ENCODE data around the gene PRSS58. TPM values are rescaled to one million over a fixed set of nuclear protein-coding genes. Genes with fewer than 3 reads are reported as not detected.
A peak's percentile ranks its signal among the peaks of the same experiment; 100 is the strongest.

PRSS58 gene
- total and polyA plus RNA-seq, 2 donors (not counting 1 experiment from before 2014, with no cell fraction given) = not detected

DNA sequence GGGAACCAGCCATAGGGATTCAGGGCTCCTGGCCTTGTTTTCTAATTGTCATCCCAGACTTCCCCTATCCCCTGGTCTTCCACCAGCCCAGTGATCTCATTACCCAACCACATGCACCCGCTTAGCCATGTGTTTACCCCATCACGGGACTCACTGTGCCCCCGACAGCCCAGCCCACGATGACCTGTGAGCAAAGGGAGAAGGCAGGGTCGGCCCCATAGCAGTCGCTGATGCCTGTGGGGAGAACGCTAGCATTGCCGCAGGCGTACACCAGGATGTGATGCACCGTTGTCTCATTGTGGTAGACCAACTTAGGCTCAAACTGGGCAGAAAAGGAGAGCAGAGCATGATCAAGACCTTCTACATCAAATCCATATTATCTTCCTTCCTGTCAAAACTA, 14.0 kb downstream of the PRSS58 start:
- H4K20me1 ChIP-seq (ENCODE audit: control insufficient read depth, extremely low read depth, insufficient read depth, low read length) = no peaks in the 10 kb centered on the region
- H3K27me3 ChIP-seq (ENCODE audit: control insufficient read depth, insufficient read depth, low read length) = no peaks in the 10 kb centered on the region
- H3K79me2 ChIP-seq (ENCODE audit: control insufficient read depth, insufficient read depth, low read length) = no peaks in the 10 kb centered on the region
- no peak overlapping the region for H3K4me2 ChIP-seq (ENCODE audit: extremely low read depth, insufficient read depth, low read length)
- H3K27ac ChIP-seq (ENCODE audit: insufficient read depth, low read length) = no peak overlapping the region
- H3K4me3 ChIP-seq (replicated peaks in 1 of 4; ENCODE audit: control extremely low read depth in 1 of 4, insufficient read depth in 1 of 4, low read depth in 3 of 4, low read length in 4 of 4) = no peak overlapping the region
- H3K36me3 ChIP-seq (ENCODE audit: control insufficient read depth, insufficient read depth, low read length) = no peaks in the 10 kb centered on the region
- H3K4me1 ChIP-seq (ENCODE audit: control insufficient read depth, extremely low read depth, insufficient read depth, low read length) = no peaks in the 10 kb centered on the region
- no peak for TF ChIP-seq EZH2 (IDR thresholded peaks at IDR 0.05; ENCODE audit: low read length, missing control alignments)
- no peak for TF ChIP-seq CTCF (conservative IDR thresholded peaks at IDR 0.05 in 1 of 2, IDR thresholded peaks at IDR 0.05 in 1 of 2; ENCODE audit: low read depth in 1 of 2, low read length in 2 of 2)
- H2AFZ ChIP-seq (ENCODE audit: low read length) = no peak overlapping the region
- no peak overlapping the region for H3K9ac ChIP-seq (ENCODE audit: insufficient read depth, low read length)
- H3K9me3 ChIP-seq (ENCODE audit: control insufficient read depth, insufficient read depth, low read depth, low read length) = no peaks in the 10 kb centered on the region
- no peak for DNase-seq (ENCODE audit: low read depth in 2 of 2)

DNA sequence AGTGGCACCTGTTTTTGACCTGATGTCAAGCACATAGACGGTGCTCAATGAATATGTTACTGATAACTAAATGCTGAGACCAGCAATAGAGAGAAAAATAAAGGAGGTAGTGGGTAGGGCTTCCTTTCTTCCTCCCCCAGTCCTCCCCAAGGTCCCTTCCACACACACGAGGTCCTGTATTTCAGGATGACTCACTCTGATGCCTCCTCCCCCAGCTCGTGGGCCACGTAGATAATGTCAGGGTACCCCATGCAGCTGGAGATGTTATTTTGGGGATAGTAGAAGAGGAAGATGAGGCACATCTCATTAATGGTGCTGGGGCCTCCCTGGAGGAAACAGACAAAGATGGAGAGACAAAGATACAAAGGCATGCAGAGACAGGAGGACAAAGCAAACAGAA, 17.3 kb downstream of the PRSS58 start:
- Histone ChIP-seq H3K27me3 (ENCODE audit: control insufficient read depth, insufficient read depth, low read length) (no peaks in the 10 kb centered on the region), H3K79me2 (ENCODE audit: control insufficient read depth, insufficient read depth, low read length) (no peaks in the 10 kb centered on the region), H3K9ac (ENCODE audit: insufficient read depth, low read length) (no peak overlapping the region), H3K4me2 (ENCODE audit: extremely low read depth, insufficient read depth, low read length) (no peak overlapping the region), H3K4me1 (ENCODE audit: control insufficient read depth, extremely low read depth, insufficient read depth, low read length) (no peaks in the 10 kb centered on the region), H3K36me3 (ENCODE audit: control insufficient read depth, insufficient read depth, low read length) (no peaks in the 10 kb centered on the region), H3K27ac (ENCODE audit: insufficient read depth, low read length) (no peak overlapping the region), H4K20me1 (ENCODE audit: control insufficient read depth, extremely low read depth, insufficient read depth, low read length) (no peaks in the 10 kb centered on the region), H2AFZ (ENCODE audit: low read length) (no peak overlapping the region), H3K4me3 (replicated peaks in 1 of 4; ENCODE audit: control extremely low read depth in 1 of 4, insufficient read depth in 1 of 4, low read depth in 3 of 4, low read length in 4 of 4) (no peak overlapping the region), H3K9me3 (ENCODE audit: control insufficient read depth, insufficient read depth, low read depth, low read length) (no peaks in the 10 kb centered on the region)
- DNase-seq (ENCODE audit: low read depth in 2 of 2) = no peak
- no peak for TF ChIP-seq CTCF (conservative IDR thresholded peaks at IDR 0.05 in 1 of 2, IDR thresholded peaks at IDR 0.05 in 1 of 2; ENCODE audit: low read depth in 1 of 2, low read length in 2 of 2)

DNA sequence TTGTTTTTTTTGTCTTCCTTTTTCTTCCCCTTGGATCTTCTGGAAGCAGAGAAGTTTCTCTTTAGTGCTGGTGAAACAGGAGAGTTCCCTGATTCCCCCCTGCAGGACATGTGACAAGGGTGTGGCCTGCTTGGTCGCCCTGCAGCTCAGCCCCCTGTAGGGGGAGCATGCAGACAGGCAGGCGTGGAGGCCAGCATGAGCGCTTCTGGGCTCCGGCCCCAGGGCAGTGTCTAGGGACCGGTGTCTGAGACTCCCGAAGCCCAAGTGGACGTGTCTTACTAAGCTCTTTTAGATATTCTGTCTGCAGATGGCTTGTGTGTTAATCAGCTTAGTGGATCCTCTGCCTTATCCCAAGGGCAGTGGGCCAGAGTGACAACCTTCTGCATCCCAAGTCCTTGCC, 26.1 kb downstream of the PRSS58 start:
- TF ChIP-seq CTCF (conservative IDR thresholded peaks at IDR 0.05 in 1 of 2, IDR thresholded peaks at IDR 0.05 in 1 of 2; ENCODE audit: low read depth in 1 of 2, low read length in 2 of 2) (no peak), EZH2 (IDR thresholded peaks at IDR 0.05; ENCODE audit: low read length, missing control alignments) (no peak)
- H2AFZ ChIP-seq (ENCODE audit: low read length) = no peak overlapping the region
- H3K4me1 ChIP-seq (ENCODE audit: control insufficient read depth, extremely low read depth, insufficient read depth, low read length) = no peaks in the 10 kb centered on the region
- H4K20me1 ChIP-seq (ENCODE audit: control insufficient read depth, extremely low read depth, insufficient read depth, low read length) = no peaks in the 10 kb centered on the region
- no peak overlapping the region for H3K4me2 ChIP-seq (ENCODE audit: extremely low read depth, insufficient read depth, low read length)
- H3K4me3 ChIP-seq (replicated peaks in 1 of 4; ENCODE audit: control extremely low read depth in 1 of 4, insufficient read depth in 1 of 4, low read depth in 3 of 4, low read length in 4 of 4) = no peak overlapping the region
- no peaks in the 10 kb centered on the region for H3K9me3 ChIP-seq (ENCODE audit: control insufficient read depth, insufficient read depth, low read depth, low read length)
- no peaks in the 10 kb centered on the region for H3K27me3 ChIP-seq (ENCODE audit: control insufficient read depth, insufficient read depth, low read length)
- no peaks in the 10 kb centered on the region for H3K79me2 ChIP-seq (ENCODE audit: control insufficient read depth, insufficient read depth, low read length)
- peak in 1 of 2 donors; percentile 1 for DNase-seq (ENCODE audit: low read depth in 2 of 2)
- no peaks in the 10 kb centered on the region for H3K36me3 ChIP-seq (ENCODE audit: control insufficient read depth, insufficient read depth, low read length)
- no peak overlapping the region for H3K27ac ChIP-seq (ENCODE audit: insufficient read depth, low read length)
- no peak overlapping the region for H3K9ac ChIP-seq (ENCODE audit: insufficient read depth, low read length)
